Mesothelial cell of epicardium (in vitro differentiated cells): ENCODE results near the gene TPSG1. TPM values are rescaled to one million over a fixed set of nuclear protein-coding genes. Genes with fewer than 3 reads are reported as not detected.
"Not testable (repeated sequence)": the region's sequence is repeated elsewhere in the genome, so short reads cannot be mapped to it uniquely, and the experiment has no call there.

ENCODE experiments used
- DNase-seq, 2 experiments: peaks; one replicate each; pipeline ENCODE4 v3.0.0; 2021; ENCODE audit warnings: low spot score in 2 of 2; ENCODE audit not compliant: unreplicated experiment in 2 of 2
- H3K27ac Mint-ChIP-seq: 2 replicates; pipeline ENCODE4 v1.8.0; 2021; ENCODE audit warnings: mixed read lengths
- H3K27me3 Mint-ChIP-seq: 2 replicates; pipeline ENCODE4 v1.8.0; 2021; ENCODE audit warnings: low read depth, mixed read lengths
- H3K36me3 Mint-ChIP-seq: 2 replicates; pipeline ENCODE4 v1.8.0; 2021; ENCODE audit warnings: mixed read lengths
- H3K4me1 Mint-ChIP-seq: 2 replicates; pipeline ENCODE4 v1.8.0; 2021; ENCODE audit warnings: mixed read lengths
- H3K4me3 Mint-ChIP-seq: 2 replicates; pipeline ENCODE4 v1.8.0; 2021; ENCODE audit warnings: mild to moderate bottlenecking, moderate library complexity, mixed read lengths
- H3K9me3 Mint-ChIP-seq: 2 replicates; pipeline ENCODE4 v1.8.0; 2021; ENCODE audit warnings: mixed read lengths
- CTCF ChIP-seq: fragments of 200-600 bp; sonication (generic); IDR thresholded peaks from one replicate; pipeline ENCODE4 v1.5.0; 2021; ENCODE audit warnings: antibody characterized with exemption; ENCODE audit not compliant: unreplicated experiment
- total RNA-seq: library from RNA; stranded (reverse); gene quantifications from 3 replicates; pipeline ENCODE4 v1.2.1, GENCODE V29; 2021

Gene TPSG1
- total RNA-seq, 1 donor from 2014 or later: not detected

GRCh38 chr16:1200014-1200627, 24.9 kb downstream of the TPSG1 start:
- no peak overlapping the region for H3K27ac Mint-ChIP-seq
- no peaks in the 10 kb centered on the region for H3K36me3 Mint-ChIP-seq
- H3K27me3 Mint-ChIP-seq: no peaks in the 10 kb centered on the region
- H3K9me3 Mint-ChIP-seq: no peaks in the 10 kb centered on the region
- no peak for DNase-seq
- no peak overlapping the region for H3K4me3 Mint-ChIP-seq
- no peak for TF ChIP-seq CTCF
- no peaks in the 10 kb centered on the region for H3K4me1 Mint-ChIP-seq

GRCh38 chr16:1199347-1200013, 25.6 kb downstream of the TPSG1 start:
- no peak for TF ChIP-seq CTCF
- H3K4me1 Mint-ChIP-seq: no peaks in the 10 kb centered on the region
- H3K4me3 Mint-ChIP-seq: no peak overlapping the region
- H3K9me3 Mint-ChIP-seq: no peaks in the 10 kb centered on the region
- no peak overlapping the region for H3K27ac Mint-ChIP-seq
- H3K36me3 Mint-ChIP-seq: no peaks in the 10 kb centered on the region
- DNase-seq: no peak
- no peaks in the 10 kb centered on the region for H3K27me3 Mint-ChIP-seq

GRCh38 chr16:1198671-1199346, 26.3 kb downstream of the TPSG1 start:
- not testable (repeated sequence) for H3K4me1 Mint-ChIP-seq, H3K27me3 Mint-ChIP-seq, H3K36me3 Mint-ChIP-seq, DNase-seq, H3K4me3 Mint-ChIP-seq, H3K9me3 Mint-ChIP-seq, H3K27ac Mint-ChIP-seq

GRCh38 chr16:1198194-1198593, 26.9 kb downstream of the TPSG1 start:
- TF ChIP-seq CTCF: no peak
- H3K4me3 Mint-ChIP-seq: no peak overlapping the region
- H3K27me3 Mint-ChIP-seq: no peaks in the 10 kb centered on the region
- no peaks in the 10 kb centered on the region for H3K4me1 Mint-ChIP-seq
- no peak for DNase-seq
- H3K9me3 Mint-ChIP-seq: no peaks in the 10 kb centered on the region
- no peaks in the 10 kb centered on the region for H3K36me3 Mint-ChIP-seq
- H3K27ac Mint-ChIP-seq: no peak overlapping the region

GRCh38 chr16:1197237-1197866, 27.7 kb downstream of the TPSG1 start:
- DNase-seq: no peak
- H3K27me3 Mint-ChIP-seq: no peaks in the 10 kb centered on the region
- H3K36me3 Mint-ChIP-seq: no peaks in the 10 kb centered on the region
- H3K9me3 Mint-ChIP-seq: no peaks in the 10 kb centered on the region
- H3K4me3 Mint-ChIP-seq: no peak overlapping the region
- H3K27ac Mint-ChIP-seq: no peak overlapping the region
- no peaks in the 10 kb centered on the region for H3K4me1 Mint-ChIP-seq
- no peak for TF ChIP-seq CTCF

GRCh38 chr16:1196494-1196893, 28.6 kb downstream of the TPSG1 start:
- no peaks in the 10 kb centered on the region for H3K36me3 Mint-ChIP-seq
- no peak overlapping the region for H3K27ac Mint-ChIP-seq
- no peaks in the 10 kb centered on the region for H3K9me3 Mint-ChIP-seq
- DNase-seq: no peak
- H3K4me3 Mint-ChIP-seq: no peak overlapping the region
- TF ChIP-seq CTCF: no peak
- no peaks in the 10 kb centered on the region for H3K27me3 Mint-ChIP-seq
- H3K4me1 Mint-ChIP-seq: no peaks in the 10 kb centered on the region
